Transverse colon (tissue), 4 donors: Measurements from ENCODE around the gene FAM229A. TPM values are rescaled to one million over a fixed set of nuclear protein-coding genes. Genes with fewer than 3 reads are reported as not detected.
A peak's percentile ranks its signal among the peaks of the same experiment; 100 is the strongest.
"Not testable (repeated sequence)": the region's sequence is repeated elsewhere in the genome, so short reads cannot be mapped to it uniquely, and the experiment has no call there.

ENCODE experiments used
- DNase-seq: peaks from one replicate; pipeline ENCODE4 v3.0.0-alpha.2; 2019
- H3K27ac ChIP-seq, 4 donors: fragments of 200-600 bp; sonication (generic); 2 replicates each; pipeline ENCODE4 v1.5.1; 2016 to 2018; ENCODE audit warnings: inconsistent platforms in 4 of 4
- H3K27me3 ChIP-seq: fragments of 200-600 bp; sonication (generic); 2 replicates; pipeline ENCODE4 v1.5.1; 2017; ENCODE audit warnings: inconsistent platforms
- H3K36me3 ChIP-seq, 4 donors: fragments of 200-600 bp; sonication (generic); 2 replicates each; pipeline ENCODE4 v1.5.1; 2017 to 2019; ENCODE audit warnings: inconsistent platforms in 4 of 4
- H3K4me1 ChIP-seq, 4 donors: fragments of 200-600 bp; sonication (generic); 2 replicates each; pipeline ENCODE4 v1.5.1; 2017 to 2020; ENCODE audit warnings: inconsistent platforms in 4 of 4
- H3K4me3 ChIP-seq, 4 donors: fragments of 200-600 bp; sonication (generic); 1 replicate in 1 of 4; 2 replicates in 3 of 4; pipeline versions ENCODE4 v1.5.1 to v1.6.1; 2017 to 2019; ENCODE audit warnings: inconsistent platforms in 4 of 4
- H3K9me3 ChIP-seq, 2 donors: fragments of 200-600 bp; sonication (generic); 2 replicates each; pipeline ENCODE4 v1.5.1; 2017 to 2019; ENCODE audit warnings: inconsistent platforms in 2 of 2
- EP300 ChIP-seq: sonication (generic); formaldehyde crosslinking; IDR thresholded peaks from one replicate; pipeline ENCODE4 v1.6.1; 2017; ENCODE audit warnings: antibody characterized with exemption, low read depth
- POLR2A ChIP-seq: fragments of 450-650 bp; IDR thresholded peaks from one replicate; pipeline ENCODE4 v1.6.1; 2016; ENCODE audit warnings: antibody characterized with exemption, mild to moderate bottlenecking, moderate library complexity
- POLR2AphosphoS5 ChIP-seq, 3 donors: sonication (generic); formaldehyde crosslinking; IDR thresholded peaks; one replicate each; pipeline ENCODE4 v1.6.1; 2016; ENCODE audit warnings: antibody characterized with exemption in 3 of 3
- WGBS, 2 donors: methylation state at CpG; one replicate each; pipeline ENCODE4 v1.1.5; 2018; ENCODE audit warnings: low coverage in 1 of 2; 5-methylcytosine and 5-hydroxymethylcytosine counted together
- in situ Hi-C, 4 donors: fragments of 200-750 bp; cut with MboI; loops; one replicate each; pipeline versions ENCODE4 v1.15.0 to v1.15.1; 2017; ENCODE audit warnings: low sequenced_read_pairs in 3 of 4, low pct_ligation_motif_present in 1 of 4, low pct_unique_long_range_greater_than_20kb in 1 of 4
- intact Hi-C: fragments of 100-400 bp; cut with DNase I; formaldehyde crosslinking; loops from one replicate; pipeline ENCODE4 v1.15.1; 2023; ENCODE audit warnings: low total_unique reads
- total RNA-seq, 4 donors: library from RNA; depleted of rRNA; stranded (reverse); fragments of >200 nt; gene quantifications; one replicate each; pipeline ENCODE4 v1.1.0, GENCODE V29; 2016
- TF ChIP-seq, protein P1 (sequence below), 5 experiments: fragments of 200-600 bp in 3 of 5; fragments of 450-650 bp in 2 of 5; sonication (generic) in 3 of 5; IDR thresholded peaks; 1 replicate in 2 of 5; 2 replicates in 3 of 5; pipeline ENCODE4 v1.5.1; 2016 to 2017; ENCODE audit warnings: antibody characterized with exemption in 5 of 5, inconsistent platforms in 3 of 5, mild to moderate bottlenecking in 2 of 5, moderate library complexity in 1 of 5

The FAM229A gene
- total RNA-seq, 4 donors from 2014 or later, result 12.1 to 59.1 (median 21.1) TPM

DNA sequence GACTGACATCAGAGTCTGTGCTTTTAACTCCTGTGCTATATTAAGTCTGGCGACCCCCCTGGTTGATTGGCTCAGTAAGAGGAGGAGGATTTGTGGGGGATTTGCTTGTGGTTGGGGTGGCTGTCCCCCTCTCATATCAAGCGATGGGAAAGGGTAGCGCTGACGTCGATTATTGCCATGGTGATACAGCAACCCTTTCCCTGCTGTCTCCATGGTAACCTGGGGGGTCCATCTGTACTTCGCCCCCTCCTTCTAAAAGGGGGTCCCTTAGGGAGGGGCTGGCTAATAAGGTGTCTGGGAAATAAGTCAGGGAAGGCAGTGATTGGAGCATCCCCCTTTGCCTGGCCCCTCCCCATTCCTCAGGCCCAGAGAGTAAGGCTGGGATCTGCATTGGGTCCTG lies 4.7 kb downstream of the FAM229A start:
- Histone ChIP-seq H3K9me3 (no peaks in the 10 kb centered on the region), H3K27ac (no peak overlapping the region), H3K4me3 (no peak overlapping the region), H3K4me1 (peaks cover 19 to 28% (median 25%) of the 10 kb centered on the region in 4 donors), H3K27me3 (no peaks in the 10 kb centered on the region), H3K36me3 (no peaks in the 10 kb centered on the region)
- WGBS, 2 donors, result 80% methylated on average over 6 of the region's 6 CpGs; no CpG with 5 or more reads in 1 of the 2 donors
- no peak for DNase-seq
- in situ Hi-C loops, result no loop called here
- intact Hi-C loops, result no loop called here
- TF ChIP-seq POLR2A (no peak), EP300 (no peak), POLR2AphosphoS5 (IDR thresholded peaks at IDR 0.05) (no peak)
- TF ChIP-seq, protein P1, sequence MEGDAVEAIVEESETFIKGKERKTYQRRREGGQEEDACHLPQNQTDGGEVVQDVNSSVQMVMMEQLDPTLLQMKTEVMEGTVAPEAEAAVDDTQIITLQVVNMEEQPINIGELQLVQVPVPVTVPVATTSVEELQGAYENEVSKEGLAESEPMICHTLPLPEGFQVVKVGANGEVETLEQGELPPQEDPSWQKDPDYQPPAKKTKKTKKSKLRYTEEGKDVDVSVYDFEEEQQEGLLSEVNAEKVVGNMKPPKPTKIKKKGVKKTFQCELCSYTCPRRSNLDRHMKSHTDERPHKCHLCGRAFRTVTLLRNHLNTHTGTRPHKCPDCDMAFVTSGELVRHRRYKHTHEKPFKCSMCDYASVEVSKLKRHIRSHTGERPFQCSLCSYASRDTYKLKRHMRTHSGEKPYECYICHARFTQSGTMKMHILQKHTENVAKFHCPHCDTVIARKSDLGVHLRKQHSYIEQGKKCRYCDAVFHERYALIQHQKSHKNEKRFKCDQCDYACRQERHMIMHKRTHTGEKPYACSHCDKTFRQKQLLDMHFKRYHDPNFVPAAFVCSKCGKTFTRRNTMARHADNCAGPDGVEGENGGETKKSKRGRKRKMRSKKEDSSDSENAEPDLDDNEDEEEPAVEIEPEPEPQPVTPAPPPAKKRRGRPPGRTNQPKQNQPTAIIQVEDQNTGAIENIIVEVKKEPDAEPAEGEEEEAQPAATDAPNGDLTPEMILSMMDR (IDR thresholded peaks at IDR 0.05), result no peak

DNA sequence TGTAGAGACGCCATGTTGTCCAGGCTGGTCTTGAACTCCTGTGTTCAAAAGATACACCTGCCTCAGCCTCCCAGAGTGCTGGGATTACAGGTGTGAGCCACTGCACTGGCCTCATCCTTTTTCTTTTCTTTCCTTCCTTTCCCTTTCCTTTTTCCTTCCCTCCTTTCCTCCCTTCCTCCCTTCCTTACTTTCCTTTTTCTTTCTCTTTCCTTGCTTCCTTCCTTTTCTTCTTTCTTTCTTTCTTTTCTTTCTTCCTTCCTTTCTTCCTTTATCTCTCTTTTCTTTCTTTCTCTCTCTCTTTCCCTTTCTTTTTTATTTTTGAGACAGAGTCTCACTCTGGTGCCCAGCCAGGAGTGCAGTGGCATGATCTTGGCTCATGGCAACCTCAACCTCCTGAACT lies 5.8 kb downstream of the FAM229A start:
- no peaks in the 10 kb centered on the region for H3K9me3 ChIP-seq
- H3K27ac ChIP-seq, result no peak overlapping the region
- 78 to 88% methylated on average over 1 of the region's 1 CpG for WGBS, 2 donors
- in situ Hi-C loops (no loop called here), intact Hi-C loops (no loop called here)
- no peak for TF ChIP-seq POLR2A
- TF ChIP-seq, protein P1 (IDR thresholded peaks at IDR 0.05), result no peak
- TF ChIP-seq POLR2AphosphoS5 (IDR thresholded peaks at IDR 0.05), result no peak
- TF ChIP-seq EP300, result no peak
- H3K4me1 ChIP-seq, result peaks cover 14 to 24% (median 19%) of the 10 kb centered on the region in 4 donors
- H3K36me3 ChIP-seq, result no peaks in the 10 kb centered on the region
- H3K4me3 ChIP-seq, result no peak overlapping the region
- no peaks in the 10 kb centered on the region for H3K27me3 ChIP-seq
- DNase-seq, result no peak

DNA sequence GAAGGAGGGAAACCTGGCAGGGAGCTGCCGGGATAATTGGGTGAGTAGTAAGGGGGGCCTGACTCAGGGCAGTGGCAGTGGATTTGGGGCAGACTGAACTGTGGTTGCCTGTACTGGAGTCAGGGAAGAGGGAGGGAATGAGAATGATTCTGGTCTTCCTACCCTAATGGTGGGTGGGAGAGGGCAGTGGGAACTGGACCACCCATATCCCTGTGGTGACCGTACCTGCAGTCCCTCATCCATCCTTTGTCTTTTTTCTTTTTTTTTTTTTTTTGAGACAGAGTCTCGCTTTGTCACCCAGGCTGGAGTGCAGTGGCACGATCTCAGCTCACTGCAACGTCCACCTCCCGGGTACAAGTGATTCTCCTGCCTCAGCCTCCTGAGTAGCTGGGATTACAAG lies 6.5 kb downstream of the FAM229A start:
- WGBS, 2 donors, result 80 to 91% methylated on average over 1 to 6 of the region's 6 CpGs
- H3K9me3 ChIP-seq, intact Hi-C loops, in situ Hi-C loops, H3K27me3 ChIP-seq, H3K27ac ChIP-seq, H3K4me3 ChIP-seq, H3K36me3 ChIP-seq, DNase-seq: not testable (repeated sequence)
- H3K4me1 ChIP-seq, result peaks cover 14 to 21% (median 16%) of the 10 kb centered on the region in 4 donors

DNA sequence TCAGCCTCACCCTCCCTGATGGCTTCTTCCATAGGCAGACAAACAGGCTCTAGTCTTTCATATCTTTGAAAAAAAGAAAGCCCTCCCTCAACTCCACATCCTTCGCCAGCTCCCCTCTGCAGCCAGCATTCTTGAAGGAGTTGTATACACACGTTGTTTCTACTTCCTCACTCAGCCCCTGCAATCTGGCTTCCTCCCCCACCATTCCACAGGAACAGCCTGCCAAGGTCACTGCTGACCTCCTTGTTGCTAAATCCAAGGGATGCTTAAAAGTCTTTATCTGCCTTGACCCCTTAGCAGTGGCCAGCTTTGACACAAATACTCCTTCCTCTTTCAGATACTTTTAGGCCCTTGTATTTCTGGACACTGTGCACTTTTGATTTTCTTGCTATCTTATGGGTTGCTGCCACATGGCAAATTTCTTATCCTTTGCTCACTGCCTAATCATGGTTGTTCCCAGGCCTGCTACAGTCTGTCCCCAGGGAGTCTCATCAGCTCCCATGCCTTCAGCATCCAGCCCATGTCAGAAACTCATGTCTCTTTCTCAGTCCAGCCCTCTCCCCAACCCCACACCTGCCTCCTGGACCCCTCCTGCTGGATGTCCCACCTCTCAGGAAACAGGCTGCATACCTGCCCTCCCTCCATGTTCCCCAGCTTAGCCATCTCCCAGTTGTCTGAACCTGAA lies 8.3 kb downstream of the FAM229A start:
- DNase-seq, result no peak
- Histone ChIP-seq H3K27me3 (no peaks in the 10 kb centered on the region), H3K4me3 (no peak overlapping the region), H3K36me3 (no peaks in the 10 kb centered on the region), H3K4me1 (peaks cover 15 to 27% (median 16%) of the 10 kb centered on the region in 4 donors), H3K9me3 (no peaks in the 10 kb centered on the region), H3K27ac (peak overlapping the region in 3 of 4 donors; percentile 16 to 92 (median 17))
- peak in 1 of 3 donors; percentile 20 for TF ChIP-seq POLR2AphosphoS5 (IDR thresholded peaks at IDR 0.05)
- TF ChIP-seq POLR2A, result no peak
- no peak for TF ChIP-seq EP300
- TF ChIP-seq, protein P1 (IDR thresholded peaks at IDR 0.05), result no peak
- in situ Hi-C loops, result no loop called here
- intact Hi-C loops, result no loop called here
- WGBS, 2 donors, result 42 to 46% methylated on average over 2 of the region's 2 CpGs

DNA sequence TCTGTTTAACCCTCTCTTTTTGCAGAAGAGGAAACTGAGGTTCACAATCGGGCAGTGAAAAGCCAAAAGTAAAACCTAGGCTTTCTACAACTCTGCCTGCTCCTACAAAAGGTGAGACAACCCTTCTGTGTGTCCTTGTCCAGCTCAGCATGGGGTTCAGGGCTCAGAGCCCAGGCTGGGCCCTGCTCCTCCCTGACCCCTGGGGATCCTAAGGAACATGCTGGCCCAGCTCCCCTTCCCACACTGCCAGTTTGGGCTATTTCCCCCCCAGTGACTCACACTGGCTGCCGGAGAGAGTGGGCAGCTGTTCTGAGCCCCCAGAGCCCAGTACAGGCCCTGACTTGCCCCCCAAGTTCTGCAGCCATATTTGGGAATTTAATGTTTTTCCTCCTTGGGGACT lies 8.9 kb downstream of the FAM229A start:
- WGBS, 2 donors, result 78% methylated on average over 2 of the region's 2 CpGs; no CpG with 5 or more reads in 1 of the 2 donors
- TF ChIP-seq POLR2AphosphoS5 (IDR thresholded peaks at IDR 0.05), result no peak
- TF ChIP-seq, protein P1 (IDR thresholded peaks at IDR 0.05), result no peak
- no peak for TF ChIP-seq POLR2A
- no peak for TF ChIP-seq EP300
- no peaks in the 10 kb centered on the region for H3K9me3 ChIP-seq
- no peaks in the 10 kb centered on the region for H3K27me3 ChIP-seq
- H3K27ac ChIP-seq, result peak overlapping the region in 3 of 4 donors; percentile 16 to 92 (median 17)
- intact Hi-C loops (no loop called here), in situ Hi-C loops (no loop called here)
- H3K4me1 ChIP-seq, result peaks cover 15 to 27% (median 16%) of the 10 kb centered on the region in 4 donors
- no peaks in the 10 kb centered on the region for H3K36me3 ChIP-seq
- H3K4me3 ChIP-seq, result no peak overlapping the region
- no peak for DNase-seq
